ENCODE results near the gene ARGFX.
"Not testable (repeated sequence)": the region's sequence is repeated elsewhere in the genome, so short reads cannot be mapped to it uniquely, and the experiment has no call there.

The ARGFX gene

GRCh38 chr3:121567649-121568048 is at the start of gene ARGFX:
Gene ARGFX (plus strand): TSS chr3:121567949. CDS start chr3:121570714, 2,765 bp downstream.
- no peak for DNase-seq (ENCODE audit: low spot score)

- DNase-seq (ENCODE audit: low spot score) = no peak
Observed at GRCh38 chr3:121517953-121518655, 49.6 kb upstream of the ARGFX start.

- DNase-seq (ENCODE audit: low spot score) = no peak
Observed at GRCh38 chr3:121520510-121520909, 47.2 kb upstream of the ARGFX start.

GRCh38 chr3:121529308-121529707 is 38.4 kb upstream of the ARGFX start:
- no peak for DNase-seq (ENCODE audit: low spot score)

- no peak for DNase-seq (ENCODE audit: low spot score)
Observed at GRCh38 chr3:121531269-121531668, 36.5 kb upstream of the ARGFX start.

- no peak for DNase-seq (ENCODE audit: low spot score)
Observed at GRCh38 chr3:121542924-121543323, 24.8 kb upstream of the ARGFX start.

- no peak for DNase-seq (ENCODE audit: low spot score)
Observed at GRCh38 chr3:121545049-121545573, 22.6 kb upstream of the ARGFX start.

GRCh38 chr3:121545574-121546455 is 21.9 kb upstream of the ARGFX start, which contains the start of gene POLQ:
Gene POLQ (minus strand): TSS chr3:121545988. CDS start chr3:121545877, 111 bp downstream.
- DNase-seq (ENCODE audit: low spot score) = peak; percentile 90

GRCh38 chr3:121552379-121552778 is 15.4 kb upstream of the ARGFX start:
- DNase-seq (ENCODE audit: low spot score) = no peak

GRCh38 chr3:121552797-121553196 is 15.0 kb upstream of the ARGFX start:
- DNase-seq (ENCODE audit: low spot score) = no peak

- DNase-seq (ENCODE audit: low spot score) = no peak
Observed at GRCh38 chr3:121557426-121557934, 10.3 kb upstream of the ARGFX start.

- no peak for DNase-seq (ENCODE audit: low spot score)
Observed at GRCh38 chr3:121562148-121562547, 5.6 kb upstream of the ARGFX start.

GRCh38 chr3:121566773-121567172 is 976 bp upstream of the ARGFX start:
- no peak for DNase-seq (ENCODE audit: low spot score)

- DNase-seq (ENCODE audit: low spot score) = no peak
Observed at GRCh38 chr3:121574449-121574848, 6.7 kb downstream of the ARGFX start.

GRCh38 chr3:121581691-121582090 is 13.9 kb downstream of the ARGFX start:
- no peak for DNase-seq (ENCODE audit: low spot score)

GRCh38 chr3:121584418-121584817 is 16.7 kb downstream of the ARGFX start:
- DNase-seq (ENCODE audit: low spot score) = no peak

- no peak for DNase-seq (ENCODE audit: low spot score)
Observed at GRCh38 chr3:121592856-121593702, 25.3 kb downstream of the ARGFX start, which contains the start of gene FBXO40. Gene FBXO40 (plus strand): TSS chr3:121593379. CDS start chr3:121620576, 27,197 bp downstream.

- DNase-seq (ENCODE audit: low spot score) = not testable (repeated sequence)
Observed at GRCh38 chr3:121593806-121594205, 26.1 kb downstream of the ARGFX start.

- DNase-seq (ENCODE audit: low spot score) = no peak
Observed at GRCh38 chr3:121594850-121595249, 27.1 kb downstream of the ARGFX start.

- no peak for DNase-seq (ENCODE audit: low spot score)
Observed at GRCh38 chr3:121595765-121596406, 28.1 kb downstream of the ARGFX start.

- no peak for DNase-seq (ENCODE audit: low spot score)
Observed at GRCh38 chr3:121598564-121598963, 30.8 kb downstream of the ARGFX start.

Data from left forelimb (tissue), 1 donor.